Panc1 (cell line): Measurements from ENCODE around the gene AQP5. TPM values are rescaled to one million over a fixed set of nuclear protein-coding genes. Genes with fewer than 3 reads are reported as not detected.

ENCODE experiments used
- ATAC-seq: fragments of 200-7000 bp; cut with Tn5 transposase; 2 replicates; pipeline ENCODE4 v1.9.1; 2020; ENCODE audit warnings: mild to moderate bottlenecking, moderate library complexity
- BruUV-seq: library from RNA; stranded (reverse); fragments of 400-500 nt; replicated peaks from 2 replicates; lab custom pipeline; 2021; lab: Mats Ljungman, UMichigan
- CTCF ChIA-PET: fragments of 300-600 bp; sonication (Branson Sonifier 250); formaldehyde crosslinking; loops from one replicate; lab custom pipeline; 2022; ENCODE audit warnings: antibody characterized with exemption; lab: Charles Lee
- POLR2A ChIA-PET: fragments of 300-600 bp; sonication (Branson Sonifier 250); formaldehyde crosslinking; loops from one replicate; lab custom pipeline; 2022; ENCODE audit warnings: antibody characterized with exemption; lab: Charles Lee
- DNase-seq: peaks from one replicate; pipeline ENCODE4 v3.0.0-alpha.2; 2010; ENCODE audit warnings: low read depth, low spot score
- H3K27ac ChIP-seq: 2 replicates; pipeline ENCODE4 v1.5.1; 2011; ENCODE audit warnings: mild to moderate bottlenecking, low read length, inconsistent platforms
- H3K27me3 ChIP-seq: fragments of 200-500 bp; sonication (Bioruptor generic); 2 replicates; pipeline ENCODE4 v1.6.0; 2014; ENCODE audit warnings: low read length, inconsistent platforms; ENCODE audit not compliant: control insufficient read depth, insufficient read depth
- H3K36me3 ChIP-seq: fragments of 200-500 bp; sonication (Bioruptor generic); 2 replicates; pipeline ENCODE4 v1.5.1; 2014; ENCODE audit warnings: inconsistent platforms, mild to moderate bottlenecking, low read length, moderate library complexity; ENCODE audit not compliant: control insufficient read depth, insufficient read depth
- H3K4me1 ChIP-seq: 2 replicates; pipeline ENCODE4 v1.5.1; 2011; ENCODE audit warnings: inconsistent platforms, mild to moderate bottlenecking, low read length, moderate library complexity; ENCODE audit not compliant: control insufficient read depth, insufficient read depth
- H3K4me3 ChIP-seq, 2 experiments: 2 replicates each; pipeline ENCODE4 v1.5.1; 2011 to 2012; ENCODE audit warnings: low read depth in 2 of 2, low read length in 2 of 2, mild to moderate bottlenecking in 2 of 2, inconsistent platforms in 1 of 2, moderate library complexity in 1 of 2
- H3K9me3 ChIP-seq: fragments of 200-500 bp; sonication (Bioruptor generic); 2 replicates; pipeline ENCODE4 v1.5.1; 2014; ENCODE audit warnings: low read depth, mild to moderate bottlenecking, inconsistent platforms, low read length, moderate library complexity; ENCODE audit not compliant: control insufficient read depth, insufficient read depth
- POLR2AphosphoS5 ChIP-seq: IDR thresholded peaks from 2 replicates; pipeline ENCODE4 v1.6.1; 2012; ENCODE audit warnings: mild to moderate bottlenecking, low read depth, low read length, moderate library complexity
- SIN3A ChIP-seq: IDR thresholded peaks from 2 replicates; pipeline ENCODE4 v1.6.1; 2012; ENCODE audit warnings: low read depth, mild to moderate bottlenecking, low read length, moderate library complexity, borderline replicate concordance; ENCODE audit not compliant: insufficient read depth
- TCF7L2 ChIP-seq: IDR thresholded peaks from 2 replicates; pipeline ENCODE4 v1.6.1; 2011; ENCODE audit warnings: mild to moderate bottlenecking, low read depth, low read length, inconsistent platforms
- in situ Hi-C: cut with HindIII; loops from 2 replicates; pipeline ENCODE4 v1.10.0; 2016; ENCODE audit warnings: low sequenced_read_pairs, low pct_unique_long_range_greater_than_20kb
- intact Hi-C: fragments of 100-400 bp; cut with micrococcal nuclease; formaldehyde crosslinking; loops from one replicate; pipeline ENCODE4 v1.10.0; 2022; ENCODE audit not compliant: unreplicated experiment
- total RNA-seq: library from RNA; stranded (reverse); gene quantifications from one replicate; pipeline ENCODE4 v1.2.1, GENCODE V29; 2021; ENCODE audit not compliant: unreplicated experiment
- TF ChIP-seq, protein P1 (sequence below): fragments of 450-650 bp; IDR thresholded peaks from 2 replicates; pipeline ENCODE4 v1.5.1; 2017; ENCODE audit warnings: mild to moderate bottlenecking
- TF ChIP-seq, protein P2 (sequence below), 2 experiments: IDR thresholded peaks; 2 replicates each; pipeline ENCODE4 v1.6.1; 2011 to 2012; ENCODE audit warnings: low read depth in 2 of 2, control low read depth in 1 of 2, low read length in 1 of 2, mild to moderate bottlenecking in 1 of 2, moderate library complexity in 1 of 2; ENCODE audit not compliant: insufficient read depth in 1 of 2

The AQP5 gene
- total RNA-seq, 1 experiment from 2014 or later = 0.72 TPM

DNA sequence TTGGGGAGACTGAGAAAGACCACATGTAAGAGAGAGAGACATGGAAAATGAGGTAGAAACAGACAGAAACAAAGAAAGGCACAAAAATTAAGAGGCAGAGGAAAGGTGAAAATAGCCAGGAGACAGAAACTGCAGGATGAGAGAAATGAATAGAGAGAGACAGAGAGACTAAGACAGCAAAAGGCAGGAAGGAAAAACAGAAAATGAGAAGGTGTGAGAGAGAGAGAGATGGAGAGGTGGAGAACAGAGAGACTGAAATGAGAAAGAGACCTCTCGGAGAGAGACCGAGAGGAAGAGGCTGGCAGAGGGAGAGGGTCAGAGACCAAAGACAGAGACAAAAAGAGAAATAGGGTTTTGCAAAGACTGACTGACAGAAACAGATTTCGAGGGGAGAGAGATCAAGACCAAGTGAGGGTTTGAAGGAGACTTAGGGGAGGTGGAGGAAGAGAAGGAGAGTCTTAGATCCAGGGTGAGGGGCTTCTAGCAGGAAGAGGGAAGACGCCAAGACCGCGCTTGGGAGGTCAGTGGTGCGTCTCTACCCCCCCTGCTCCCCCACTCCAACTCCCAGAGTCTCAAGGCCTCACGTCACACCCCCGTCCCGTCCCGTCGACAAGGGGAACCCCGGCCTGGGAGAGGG, 1.1 kb upstream of the AQP5 start:
- no peak for TF ChIP-seq SIN3A
- no peak for TF ChIP-seq POLR2AphosphoS5
- TF ChIP-seq, protein P1, sequence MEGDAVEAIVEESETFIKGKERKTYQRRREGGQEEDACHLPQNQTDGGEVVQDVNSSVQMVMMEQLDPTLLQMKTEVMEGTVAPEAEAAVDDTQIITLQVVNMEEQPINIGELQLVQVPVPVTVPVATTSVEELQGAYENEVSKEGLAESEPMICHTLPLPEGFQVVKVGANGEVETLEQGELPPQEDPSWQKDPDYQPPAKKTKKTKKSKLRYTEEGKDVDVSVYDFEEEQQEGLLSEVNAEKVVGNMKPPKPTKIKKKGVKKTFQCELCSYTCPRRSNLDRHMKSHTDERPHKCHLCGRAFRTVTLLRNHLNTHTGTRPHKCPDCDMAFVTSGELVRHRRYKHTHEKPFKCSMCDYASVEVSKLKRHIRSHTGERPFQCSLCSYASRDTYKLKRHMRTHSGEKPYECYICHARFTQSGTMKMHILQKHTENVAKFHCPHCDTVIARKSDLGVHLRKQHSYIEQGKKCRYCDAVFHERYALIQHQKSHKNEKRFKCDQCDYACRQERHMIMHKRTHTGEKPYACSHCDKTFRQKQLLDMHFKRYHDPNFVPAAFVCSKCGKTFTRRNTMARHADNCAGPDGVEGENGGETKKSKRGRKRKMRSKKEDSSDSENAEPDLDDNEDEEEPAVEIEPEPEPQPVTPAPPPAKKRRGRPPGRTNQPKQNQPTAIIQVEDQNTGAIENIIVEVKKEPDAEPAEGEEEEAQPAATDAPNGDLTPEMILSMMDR = no peak
- TF ChIP-seq, protein P2, sequence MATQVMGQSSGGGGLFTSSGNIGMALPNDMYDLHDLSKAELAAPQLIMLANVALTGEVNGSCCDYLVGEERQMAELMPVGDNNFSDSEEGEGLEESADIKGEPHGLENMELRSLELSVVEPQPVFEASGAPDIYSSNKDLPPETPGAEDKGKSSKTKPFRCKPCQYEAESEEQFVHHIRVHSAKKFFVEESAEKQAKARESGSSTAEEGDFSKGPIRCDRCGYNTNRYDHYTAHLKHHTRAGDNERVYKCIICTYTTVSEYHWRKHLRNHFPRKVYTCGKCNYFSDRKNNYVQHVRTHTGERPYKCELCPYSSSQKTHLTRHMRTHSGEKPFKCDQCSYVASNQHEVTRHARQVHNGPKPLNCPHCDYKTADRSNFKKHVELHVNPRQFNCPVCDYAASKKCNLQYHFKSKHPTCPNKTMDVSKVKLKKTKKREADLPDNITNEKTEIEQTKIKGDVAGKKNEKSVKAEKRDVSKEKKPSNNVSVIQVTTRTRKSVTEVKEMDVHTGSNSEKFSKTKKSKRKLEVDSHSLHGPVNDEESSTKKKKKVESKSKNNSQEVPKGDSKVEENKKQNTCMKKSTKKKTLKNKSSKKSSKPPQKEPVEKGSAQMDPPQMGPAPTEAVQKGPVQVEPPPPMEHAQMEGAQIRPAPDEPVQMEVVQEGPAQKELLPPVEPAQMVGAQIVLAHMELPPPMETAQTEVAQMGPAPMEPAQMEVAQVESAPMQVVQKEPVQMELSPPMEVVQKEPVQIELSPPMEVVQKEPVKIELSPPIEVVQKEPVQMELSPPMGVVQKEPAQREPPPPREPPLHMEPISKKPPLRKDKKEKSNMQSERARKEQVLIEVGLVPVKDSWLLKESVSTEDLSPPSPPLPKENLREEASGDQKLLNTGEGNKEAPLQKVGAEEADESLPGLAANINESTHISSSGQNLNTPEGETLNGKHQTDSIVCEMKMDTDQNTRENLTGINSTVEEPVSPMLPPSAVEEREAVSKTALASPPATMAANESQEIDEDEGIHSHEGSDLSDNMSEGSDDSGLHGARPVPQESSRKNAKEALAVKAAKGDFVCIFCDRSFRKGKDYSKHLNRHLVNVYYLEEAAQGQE (IDR thresholded peaks at IDR 0.05; ENCODE audit: insufficient read depth in 1 of 2, low read depth in 2 of 2, low read length in 1 of 2) = no peak
- no peak for TF ChIP-seq TCF7L2
- DNase-seq (no peak), ATAC-seq (no peak)
- in situ Hi-C loops (no loop called here), intact Hi-C loops (no loop called here)
- H3K36me3 ChIP-seq = no peaks in the 10 kb centered on the region
- no TSS peak for BruUV-seq
- H3K27me3 ChIP-seq = no peaks in the 10 kb centered on the region
- no peak overlapping the region for H3K4me3 ChIP-seq
- no peaks in the 10 kb centered on the region for H3K9me3 ChIP-seq
- POLR2A ChIA-PET = interaction anchor here (0.6 kb wide), 1 partner anchor 63 kb away, joined by 4 read pairs; no protein-coding TSS in a partner anchor
- H3K4me1 ChIP-seq = peaks cover 33% of the 10 kb centered on the region
- CTCF ChIA-PET = interaction anchor here (0.6 to 1.6 kb wide), 3 partner anchors 8 to 116 kb away, joined by 3 to 5 read pairs (median 4); no protein-coding TSS in a partner anchor
- H3K27ac ChIP-seq = peak overlapping the region; percentile 80

GRCh38 chr12:49961993-49962764, 507 bp downstream of the AQP5 start:
- in situ Hi-C loops (no loop called here), intact Hi-C loops (no loop called here)
- no peak overlapping the region for H3K4me3 ChIP-seq
- POLR2A ChIA-PET = interaction anchor here (0.6 kb wide), 1 partner anchor 942 kb away, joined by 3 read pairs; no protein-coding TSS in a partner anchor
- CTCF ChIA-PET = interaction anchor here (1.0 kb wide), 1 partner anchor 94 kb away, joined by 6 read pairs; no protein-coding TSS in a partner anchor
- DNase-seq (no peak), ATAC-seq (no peak)
- TF ChIP-seq TCF7L2 = no peak
- TF ChIP-seq, protein P1 = no peak
- no peak for TF ChIP-seq POLR2AphosphoS5
- H3K9me3 ChIP-seq = no peaks in the 10 kb centered on the region
- BruUV-seq = no TSS peak
- peaks cover 33% of the 10 kb centered on the region for H3K4me1 ChIP-seq
- no peaks in the 10 kb centered on the region for H3K27me3 ChIP-seq
- H3K27ac ChIP-seq = no peak overlapping the region
- H3K36me3 ChIP-seq = no peaks in the 10 kb centered on the region
